K562 (cell line): ENCODE data around the gene HOXB13.

Source experiments
- CC2D1A ChIP-seq: fragments of 450-650 bp; IDR thresholded peaks from 2 replicates; pipeline ENCODE4 v1.6.1; 2017; ENCODE audit warnings: mild to moderate bottlenecking
- EZH2 ChIP-seq: IDR thresholded peaks from 2 replicates; pipeline ENCODE4 v1.6.1; 2012; ENCODE audit warnings: low read depth, mild to moderate bottlenecking, inconsistent platforms, low read length, borderline replicate concordance
- HDAC1 ChIP-seq, 2 experiments: fragments of 450-650 bp; IDR thresholded peaks; 2 replicates each; pipeline ENCODE4 v1.6.1; 2016 to 2017; ENCODE audit warnings: inconsistent platforms in 1 of 2, mild to moderate bottlenecking in 1 of 2, moderate library complexity in 1 of 2
- NFRKB ChIP-seq: fragments of 450-650 bp; IDR thresholded peaks from 2 replicates; pipeline ENCODE4 v1.6.1; 2016; ENCODE audit warnings: low read depth
- POLR2AphosphoS5 ChIP-seq: IDR thresholded peaks from 2 replicates; pipeline ENCODE4 v1.6.1; 2011; ENCODE audit warnings: mild to moderate bottlenecking, low read depth, low read length, moderate library complexity; ENCODE audit not compliant: control insufficient read depth, insufficient read depth
- PRPF4 ChIP-seq: fragments of 200-400 bp; formaldehyde crosslinking; IDR thresholded peaks from one replicate; pipeline ENCODE4 v1.6.1; 2017; ENCODE audit warnings: low read length, low read depth, mild to moderate bottlenecking; ENCODE audit not compliant: insufficient read depth, poor library complexity, severe bottlenecking
- RBM17 ChIP-seq: fragments of 200-400 bp; formaldehyde crosslinking; IDR thresholded peaks from 2 replicates; pipeline ENCODE4 v1.6.1; 2017; ENCODE audit warnings: low read depth, mild to moderate bottlenecking, low read length, borderline replicate concordance
- SNIP1 ChIP-seq: fragments of 450-650 bp; IDR thresholded peaks from 2 replicates; pipeline ENCODE4 v1.7.1; 2017; ENCODE audit warnings: low read depth, mild to moderate bottlenecking

GRCh38 chr17:48767263-48767774, 38.8 kb upstream of the HOXB13 start:
- TF ChIP-seq RBM17 (no peak), EZH2 (no peak), NFRKB (no peak), HDAC1 (IDR thresholded peaks at IDR 0.05) (no peak), CC2D1A (no peak), PRPF4 (no peak), POLR2AphosphoS5 (no peak), SNIP1 (no peak)
